ENCODE data around the gene GLTP.

DNA sequence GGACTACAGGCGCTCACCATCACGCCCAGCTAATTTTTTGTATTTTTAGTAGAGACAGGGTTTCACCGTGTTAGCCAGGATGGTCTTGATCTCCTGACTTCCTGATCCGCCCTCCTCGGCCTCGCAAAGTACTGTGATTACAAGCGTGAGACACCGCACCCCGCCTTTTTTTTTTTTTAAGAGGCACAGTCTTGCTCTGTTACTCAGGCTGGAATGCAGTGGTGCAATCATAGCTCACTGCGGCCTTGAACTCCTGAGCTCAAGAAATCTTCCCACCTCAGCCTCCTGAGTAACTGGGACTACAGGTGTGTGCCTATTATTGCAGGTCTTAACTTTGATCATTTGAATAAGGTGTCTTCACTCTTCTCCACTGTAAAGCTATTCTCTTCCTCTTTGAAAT, 5.3 kb upstream of the GLTP start:
- TF ChIP-seq, protein P1, sequence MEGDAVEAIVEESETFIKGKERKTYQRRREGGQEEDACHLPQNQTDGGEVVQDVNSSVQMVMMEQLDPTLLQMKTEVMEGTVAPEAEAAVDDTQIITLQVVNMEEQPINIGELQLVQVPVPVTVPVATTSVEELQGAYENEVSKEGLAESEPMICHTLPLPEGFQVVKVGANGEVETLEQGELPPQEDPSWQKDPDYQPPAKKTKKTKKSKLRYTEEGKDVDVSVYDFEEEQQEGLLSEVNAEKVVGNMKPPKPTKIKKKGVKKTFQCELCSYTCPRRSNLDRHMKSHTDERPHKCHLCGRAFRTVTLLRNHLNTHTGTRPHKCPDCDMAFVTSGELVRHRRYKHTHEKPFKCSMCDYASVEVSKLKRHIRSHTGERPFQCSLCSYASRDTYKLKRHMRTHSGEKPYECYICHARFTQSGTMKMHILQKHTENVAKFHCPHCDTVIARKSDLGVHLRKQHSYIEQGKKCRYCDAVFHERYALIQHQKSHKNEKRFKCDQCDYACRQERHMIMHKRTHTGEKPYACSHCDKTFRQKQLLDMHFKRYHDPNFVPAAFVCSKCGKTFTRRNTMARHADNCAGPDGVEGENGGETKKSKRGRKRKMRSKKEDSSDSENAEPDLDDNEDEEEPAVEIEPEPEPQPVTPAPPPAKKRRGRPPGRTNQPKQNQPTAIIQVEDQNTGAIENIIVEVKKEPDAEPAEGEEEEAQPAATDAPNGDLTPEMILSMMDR (IDR thresholded peaks at IDR 0.05; ENCODE audit: poor library complexity): no peak
- TF ChIP-seq EZH2 (IDR thresholded peaks at IDR 0.05; ENCODE audit: borderline replicate concordance) (no peak), EZH2phosphoT487 (IDR thresholded peaks at IDR 0.05; ENCODE audit: low read depth, severe bottlenecking, unreplicated experiment) (no peak)
